ENCODE results near the gene XPO5. TPM values are rescaled to one million over a fixed set of nuclear protein-coding genes. Genes with fewer than 3 reads are reported as not detected.

Gene XPO5
- total and polyA plus RNA-seq, 5 donors from 2014 or later: 5.5 to 56.8 (median 9.0) TPM

- ATAC-seq (ENCODE audit: low read depth in 2 of 2) (no peak), DNase-seq (no peak)
- Histone ChIP-seq H3K27ac (ENCODE audit: insufficient read depth, low read length, poor library complexity, severe bottlenecking) (no peak overlapping the region), H3K27me3 (ENCODE audit: control insufficient read depth, insufficient read depth, low read length) (peaks cover 5% of the 10 kb centered on the region), H3K9me3 (ENCODE audit: control insufficient read depth in 2 of 2, low read length in 2 of 2) (no peaks in the 10 kb centered on the region), H3K4me1 (ENCODE audit: control insufficient read depth, insufficient read depth, low read length, poor library complexity, severe bottlenecking) (peaks cover 6% of the 10 kb centered on the region), H3K4me3 (ENCODE audit: low read depth, low read length) (no peak overlapping the region), H3K36me3 (ENCODE audit: control insufficient read depth, insufficient read depth, low read length) (no peaks in the 10 kb centered on the region)
- H3K27me3 Mint-ChIP-seq: peaks cover 13% of the 10 kb centered on the region
- no peaks in the 10 kb centered on the region for H3K36me3 Mint-ChIP-seq
- no peak overlapping the region for H3K27ac Mint-ChIP-seq
- H3K4me1 Mint-ChIP-seq: peaks cover 6 to 11% (median 8%) of the 10 kb centered on the region in 4 donors
- H3K4me3 Mint-ChIP-seq: no peak overlapping the region
- H3K9me3 Mint-ChIP-seq: peaks cover 0 to 1% (median 0%) of the 10 kb centered on the region in 7 donors
These were observed 103.3 kb downstream of the XPO5 start for GRCh38 chr6:43472515-43472914.

Other genes starting within 250 kb of the XPO5 start
- gene ZNF318, start 206.4 kb downstream of the XPO5 start, total RNA-seq: 32.9 TPM
- 1 to 10 TPM; 4.3 to 6.3 (median 5.6) TPM for gene ZNF318, start 206.4 kb downstream of the XPO5 start, polyA plus RNA-seq
- 81.7 TPM for gene ABCC10, start 148.5 kb downstream of the XPO5 start, total RNA-seq
- 10 to 100 TPM; 17.9 to 23.3 (median 18.5) TPM for gene ABCC10, start 148.5 kb downstream of the XPO5 start, polyA plus RNA-seq
- gene DLK2, start 120.5 kb downstream of the XPO5 start, total RNA-seq: 0.76 TPM
- under 1 TPM in 3 of 4 donors, not detected in 1; 0.20 to 0.87 (median 0.70) TPM for gene DLK2, start 120.5 kb downstream of the XPO5 start, polyA plus RNA-seq
- 36.3 TPM for gene TJAP1, start 98.5 kb downstream of the XPO5 start, total RNA-seq
- 1 to 10 TPM; 5.5 to 9.5 (median 6.6) TPM for gene TJAP1, start 98.5 kb downstream of the XPO5 start, polyA plus RNA-seq
- gene LRRC73, start 65.7 kb downstream of the XPO5 start, total RNA-seq: 0.30 TPM
- not detected for gene LRRC73, start 65.7 kb downstream of the XPO5 start, polyA plus RNA-seq
- gene YIPF3, start 59.1 kb downstream of the XPO5 start, total RNA-seq: 59.2 TPM
- gene YIPF3, start 59.1 kb downstream of the XPO5 start, polyA plus RNA-seq: 100 to 1,000 TPM; 101 to 135 (median 117) TPM
- gene POLR1C, start 58.9 kb downstream of the XPO5 start, total RNA-seq: 26.8 TPM
- 10 to 100 TPM in 2 of 4 donors, 1 to 10 TPM in 2; 8.4 to 20.5 (median 11.5) TPM for gene POLR1C, start 58.9 kb downstream of the XPO5 start, polyA plus RNA-seq
- gene POLH, start 147 bp upstream of the XPO5 start, total RNA-seq: 13.9 TPM
- gene POLH, start 147 bp upstream of the XPO5 start, polyA plus RNA-seq: 10 to 100 TPM; 10.4 to 14.7 (median 10.8) TPM
- 49.9 TPM for gene GTPBP2, start 53.2 kb upstream of the XPO5 start, total RNA-seq
- 1 to 10 TPM; 1.5 to 4.0 (median 2.3) TPM for gene GTPBP2, start 53.2 kb upstream of the XPO5 start, polyA plus RNA-seq
- 24.8 TPM for gene MAD2L1BP, start 59.8 kb upstream of the XPO5 start, total RNA-seq
- 10 to 100 TPM; 28.9 to 38.6 (median 32.1) TPM for gene MAD2L1BP, start 59.8 kb upstream of the XPO5 start, polyA plus RNA-seq
- 0.15 TPM for gene RSPH9, start 69.0 kb upstream of the XPO5 start, total RNA-seq
- 1 to 10 TPM in 1 of 4 donors, under 1 TPM in 3; 0.76 to 1.4 (median 0.95) TPM for gene RSPH9, start 69.0 kb upstream of the XPO5 start, polyA plus RNA-seq
- 24.3 TPM for gene MRPS18A, start 111.8 kb upstream of the XPO5 start, total RNA-seq
- gene MRPS18A, start 111.8 kb upstream of the XPO5 start, polyA plus RNA-seq: 10 to 100 TPM; 65.0 to 73.8 (median 70.4) TPM
- gene VEGFA, start 194.2 kb upstream of the XPO5 start, total RNA-seq: 0.22 TPM
- under 1 TPM in 2 of 4 donors, not detected in 2; 0.01 to 0.13 TPM for gene VEGFA, start 194.2 kb upstream of the XPO5 start, polyA plus RNA-seq

Data from CD4-positive, CD25-positive, alpha-beta regulatory T cell (primary cell).